GM20431 (cell line): ENCODE results near the gene TNFRSF14.

ENCODE experiments used
- in situ Hi-C: fragments of 300-500 bp; cut with MseI, MboI; formaldehyde crosslinking; loops from one replicate; pipeline ENCODE4 v1.15.0; 2020; ENCODE audit warnings: low sequenced_read_pairs; ENCODE audit not compliant: unreplicated experiment

Gene TNFRSF14

DNA sequence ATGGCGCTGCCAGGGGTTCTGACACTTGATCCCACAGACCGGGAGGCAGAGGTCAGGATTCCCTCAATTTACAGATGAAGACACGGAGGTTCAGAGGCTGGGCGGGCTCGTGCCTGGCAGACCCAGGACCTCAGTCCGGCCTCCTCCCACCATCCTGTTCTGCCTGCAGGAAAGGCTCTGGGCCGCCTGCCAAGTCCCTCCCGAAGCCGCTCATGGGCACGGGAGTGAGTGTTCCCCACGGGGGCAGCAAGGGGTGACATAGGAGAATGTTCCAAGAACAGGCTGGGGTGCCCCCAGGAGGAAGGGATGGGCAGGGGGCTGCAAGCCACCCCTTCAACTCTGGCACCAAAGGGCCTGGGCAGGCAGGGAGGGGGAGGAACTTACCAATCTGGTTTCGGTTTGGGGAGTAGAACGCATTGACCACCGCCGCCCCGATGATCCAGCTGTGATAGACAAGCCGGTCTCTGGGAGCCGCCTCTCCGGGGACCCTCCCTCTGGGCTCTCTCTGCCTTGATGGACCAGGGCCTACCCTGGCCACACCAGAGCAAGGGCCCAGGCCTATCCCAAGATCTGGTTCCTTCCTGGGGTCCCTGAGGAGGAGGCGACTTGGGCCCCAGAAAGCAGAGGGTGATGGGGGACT, 38.0 kb downstream of the TNFRSF14 start:
- in situ Hi-C loops, result no loop called here

GRCh38 chr1:2594641-2595131, 38.5 kb downstream of the TNFRSF14 start:
- in situ Hi-C loops, result no loop called here

DNA sequence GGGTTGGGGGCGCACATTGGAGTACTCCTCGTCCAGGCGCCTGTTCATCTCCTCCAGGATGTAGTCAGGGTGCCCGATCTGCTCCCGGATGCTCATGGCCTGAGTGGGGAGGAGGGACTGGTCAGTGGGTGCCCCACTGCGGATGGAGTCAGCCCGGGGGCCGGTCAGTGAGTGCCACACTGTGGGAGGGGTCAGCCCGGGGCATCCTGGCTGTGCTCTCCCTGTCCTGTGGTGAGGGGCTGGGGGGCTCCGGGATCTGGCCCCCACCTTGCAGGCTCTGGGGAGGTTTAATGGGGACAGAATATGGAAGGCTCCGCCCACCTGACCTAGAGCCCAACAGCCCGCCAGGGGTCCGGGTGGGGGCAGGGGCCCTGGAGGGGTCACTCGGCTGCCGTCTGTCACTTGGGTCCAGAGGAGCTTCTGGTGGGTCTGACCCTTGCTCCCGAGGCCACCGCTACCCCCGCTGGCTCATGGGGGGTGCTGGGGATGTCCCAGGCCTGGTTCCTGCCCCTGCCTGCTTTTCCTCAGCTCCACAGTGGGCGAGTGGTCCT, 39.2 kb downstream of the TNFRSF14 start:
- in situ Hi-C loops, result no loop called here

DNA sequence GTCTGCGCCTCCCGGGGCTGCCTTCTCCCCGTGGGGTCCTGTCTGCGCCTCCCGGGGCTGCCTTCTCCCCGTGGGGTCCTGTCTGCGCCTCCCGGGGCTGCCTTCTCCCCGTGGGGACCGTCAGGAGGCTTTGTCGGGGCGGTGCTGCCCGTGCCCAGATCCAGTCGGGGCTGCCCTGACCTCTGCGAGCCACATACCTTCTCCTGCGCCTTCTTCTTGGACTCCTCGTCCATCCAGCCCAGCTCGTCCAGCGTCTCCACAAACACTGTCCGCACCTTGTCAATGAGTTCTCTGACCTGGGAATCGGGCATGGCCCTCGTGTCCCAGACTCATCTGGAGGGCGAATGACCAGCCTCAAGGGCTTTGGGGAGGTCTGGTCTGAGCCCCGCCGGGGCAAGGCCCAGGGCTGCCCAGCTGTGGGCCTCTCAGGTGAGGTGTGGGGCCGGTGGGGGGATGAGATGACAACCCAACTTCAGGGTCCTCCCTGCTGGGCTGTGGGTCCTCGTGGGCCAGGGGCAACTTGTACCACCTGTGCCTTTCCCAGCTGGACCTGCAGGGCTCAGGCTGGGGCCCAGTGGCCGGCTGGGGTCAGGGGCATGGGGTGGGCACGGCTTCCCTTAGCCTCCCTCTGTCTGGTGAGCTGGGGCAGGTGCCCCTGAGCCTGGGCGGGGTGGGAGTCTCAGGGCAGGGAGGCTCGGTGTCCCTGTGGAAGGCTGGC, 39.8 kb downstream of the TNFRSF14 start:
- in situ Hi-C loops, result no loop called here

- in situ Hi-C loops, result no loop called here
These were observed 40.6 kb downstream of the TNFRSF14 start for GRCh38 chr1:2596530-2597333.

DNA sequence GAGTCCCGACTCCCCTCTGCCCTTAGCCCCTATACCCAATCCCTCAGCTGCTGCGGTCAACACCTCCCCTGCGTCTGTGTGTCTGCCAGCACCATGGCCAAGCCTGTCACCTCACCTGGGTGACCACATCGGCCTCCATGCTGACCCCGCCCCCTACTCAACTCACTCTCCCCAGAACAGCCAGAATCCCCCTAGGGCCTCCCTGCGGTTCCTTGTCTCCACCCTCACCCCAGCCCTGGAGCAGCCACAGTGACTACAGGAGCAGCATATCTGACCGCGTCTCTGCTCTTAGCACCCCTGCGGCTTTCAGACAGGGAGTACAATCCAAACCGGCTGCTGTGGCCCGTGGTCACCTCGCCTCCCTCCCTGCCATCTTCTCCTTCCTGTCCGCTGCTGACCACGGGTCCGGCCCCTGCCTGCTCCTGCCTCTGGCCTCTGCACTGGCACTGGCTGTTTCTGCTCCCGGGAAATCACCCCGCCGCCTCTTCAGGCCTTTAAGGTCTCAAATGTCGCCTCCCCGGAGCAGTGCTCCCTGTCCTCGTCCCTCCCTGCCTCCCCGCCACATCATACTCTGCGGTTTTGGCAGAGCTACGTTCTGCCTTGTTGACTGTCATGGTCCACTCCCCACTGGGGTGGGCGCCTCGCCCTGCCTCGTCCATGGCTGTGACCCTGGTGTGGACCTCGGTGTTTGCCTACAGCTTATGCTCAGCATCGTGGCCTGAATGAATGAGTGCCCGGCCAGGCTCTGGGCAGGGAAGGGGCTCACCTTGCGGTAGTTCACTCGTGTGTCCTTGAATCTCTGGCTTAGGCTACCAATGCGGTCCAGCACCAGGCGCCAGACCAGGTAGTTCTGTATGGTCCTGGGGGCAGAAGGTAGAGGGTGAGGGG, 41.5 kb downstream of the TNFRSF14 start:
- in situ Hi-C loops, result no loop called here

DNA sequence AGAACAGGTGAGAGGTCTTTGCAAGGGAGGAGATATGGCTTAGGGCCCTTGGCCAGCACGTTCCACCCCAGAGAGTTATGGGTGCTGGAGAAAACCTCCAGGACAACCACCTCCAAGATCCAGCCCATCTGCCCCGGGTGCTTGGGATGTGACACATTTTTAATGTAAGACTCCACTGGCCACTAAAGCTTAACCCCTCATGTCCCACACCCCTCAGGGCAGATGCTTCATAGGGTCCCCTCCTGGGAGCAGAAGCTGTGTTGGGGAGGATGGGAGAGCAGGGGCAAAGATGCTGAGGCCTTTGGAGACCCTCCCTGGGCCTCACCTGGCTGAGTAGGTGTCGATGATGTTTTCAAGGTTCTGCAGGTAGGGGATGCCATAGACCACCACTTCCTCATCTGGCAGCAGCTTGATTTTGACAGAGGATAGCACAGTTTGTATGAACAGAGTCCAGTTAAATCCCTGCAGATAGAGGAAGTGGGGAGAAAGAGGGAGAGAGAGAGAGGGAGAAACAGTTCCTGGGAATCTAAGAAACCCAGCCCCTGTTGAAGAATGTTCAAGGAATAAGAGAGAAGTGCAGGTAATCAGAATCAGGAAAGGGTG, 42.3 kb downstream of the TNFRSF14 start:
- in situ Hi-C loops, result no loop called here

- in situ Hi-C loops, result no loop called here
These were observed 45.6 kb downstream of the TNFRSF14 start for GRCh38 chr1:2601721-2602303.

DNA sequence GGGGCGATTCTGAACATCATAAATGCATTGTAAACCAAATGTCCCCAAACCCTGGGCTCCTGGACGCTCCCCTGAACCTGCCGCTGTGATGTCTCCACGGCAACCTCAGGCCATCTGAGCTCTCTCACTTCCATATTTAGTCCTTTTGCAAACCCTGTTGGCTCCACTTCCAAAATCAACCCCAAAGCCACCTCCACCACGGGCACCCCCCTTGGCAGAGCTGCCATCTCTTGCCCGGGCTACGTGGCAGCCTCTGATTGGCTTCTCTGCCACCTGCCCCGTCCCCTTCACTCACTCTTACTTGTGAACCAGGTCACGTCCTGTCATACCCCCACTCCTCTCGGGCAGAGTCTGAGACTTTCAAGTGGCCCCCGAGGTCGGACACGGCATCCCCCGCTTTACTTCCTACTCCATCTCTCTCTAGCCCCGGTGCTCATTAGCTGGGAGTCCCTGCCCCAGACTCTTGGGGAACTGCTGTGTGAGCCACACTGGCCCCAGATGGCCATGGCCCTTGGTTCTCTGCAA, 46.2 kb downstream of the TNFRSF14 start:
- in situ Hi-C loops, result no loop called here

- in situ Hi-C loops, result no loop called here
These were observed 46.8 kb downstream of the TNFRSF14 start for GRCh38 chr1:2602866-2603520.

- in situ Hi-C loops, result no loop called here
These were observed 47.5 kb downstream of the TNFRSF14 start for GRCh38 chr1:2603521-2604155.

DNA sequence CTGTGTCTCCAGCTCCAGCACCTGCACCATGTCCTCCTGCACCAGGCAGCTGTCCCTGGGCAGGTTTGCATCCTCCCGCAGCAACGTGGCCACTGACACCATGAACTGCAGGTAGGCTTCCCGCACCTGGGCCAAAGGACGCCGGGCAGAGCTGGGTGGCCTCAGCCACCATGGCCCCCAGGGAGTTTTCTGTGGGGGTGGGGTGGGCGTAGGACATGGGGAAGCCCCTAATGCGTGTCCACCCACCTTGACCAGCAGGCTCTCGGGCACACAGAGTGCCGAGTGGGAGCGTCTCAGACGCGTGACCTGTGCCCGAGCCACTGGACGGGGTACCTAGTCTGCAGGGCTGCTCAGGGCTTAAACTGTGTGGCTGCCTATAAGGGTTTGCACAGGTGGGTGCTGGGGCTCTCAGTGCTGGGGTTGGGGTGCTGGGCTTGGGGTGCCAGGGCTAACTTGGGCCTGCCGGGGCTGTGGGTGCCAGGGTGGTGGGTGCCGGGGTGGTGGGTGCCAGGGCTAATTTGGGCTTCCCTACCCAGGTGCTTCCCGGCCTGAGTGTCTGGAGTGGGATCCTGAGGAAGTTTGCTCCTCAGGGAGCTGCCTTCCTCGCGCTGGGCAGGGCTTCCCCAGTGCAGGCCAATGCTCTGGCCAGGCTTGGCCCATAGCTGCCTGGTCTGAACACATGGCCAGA, 48.1 kb downstream of the TNFRSF14 start:
- in situ Hi-C loops, result no loop called here

DNA sequence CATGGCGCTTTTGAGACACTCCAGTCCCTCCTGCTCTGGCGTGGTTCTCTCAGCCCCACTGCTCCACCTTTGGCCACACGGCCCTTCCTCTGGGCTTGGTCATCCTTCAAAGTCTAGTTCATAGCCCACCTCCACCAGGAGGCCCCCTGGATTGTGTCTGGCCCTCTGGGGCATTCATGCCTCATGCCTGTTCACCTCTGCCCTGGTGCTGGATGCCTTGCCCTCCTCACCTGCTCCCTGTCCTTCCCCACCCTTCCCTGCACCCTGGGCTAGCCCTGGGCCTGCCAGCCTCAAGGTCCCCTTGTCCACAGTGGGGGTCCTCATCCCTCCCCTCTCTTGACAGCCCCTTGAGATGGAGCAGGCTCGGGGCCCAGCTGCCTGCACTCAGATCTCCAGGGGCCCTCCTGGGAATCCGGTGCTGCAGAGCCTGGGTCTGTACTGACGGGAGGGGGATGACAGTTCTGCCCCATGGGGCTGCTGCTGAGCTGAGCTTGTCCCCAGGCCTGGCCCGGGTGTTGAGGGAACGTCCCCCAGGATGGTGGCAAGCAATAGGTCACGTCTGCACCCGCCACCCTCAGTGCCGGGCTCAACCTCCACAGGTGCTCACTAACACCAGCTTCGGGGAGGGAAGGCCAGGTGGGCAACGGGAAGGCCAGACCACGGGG, 48.8 kb downstream of the TNFRSF14 start:
- in situ Hi-C loops, result no loop called here

GRCh38 chr1:2605509-2606395, 49.6 kb downstream of the TNFRSF14 start:
- in situ Hi-C loops, result no loop called here

GRCh38 chr1:2606396-2606880, 50.3 kb downstream of the TNFRSF14 start:
- in situ Hi-C loops, result no loop called here
